ENCODE results near the gene ELL3.
"Not testable (repeated sequence)": the region's sequence is repeated elsewhere in the genome, so short reads cannot be mapped to it uniquely, and the experiment has no call there.

ELL3 gene

DNA sequence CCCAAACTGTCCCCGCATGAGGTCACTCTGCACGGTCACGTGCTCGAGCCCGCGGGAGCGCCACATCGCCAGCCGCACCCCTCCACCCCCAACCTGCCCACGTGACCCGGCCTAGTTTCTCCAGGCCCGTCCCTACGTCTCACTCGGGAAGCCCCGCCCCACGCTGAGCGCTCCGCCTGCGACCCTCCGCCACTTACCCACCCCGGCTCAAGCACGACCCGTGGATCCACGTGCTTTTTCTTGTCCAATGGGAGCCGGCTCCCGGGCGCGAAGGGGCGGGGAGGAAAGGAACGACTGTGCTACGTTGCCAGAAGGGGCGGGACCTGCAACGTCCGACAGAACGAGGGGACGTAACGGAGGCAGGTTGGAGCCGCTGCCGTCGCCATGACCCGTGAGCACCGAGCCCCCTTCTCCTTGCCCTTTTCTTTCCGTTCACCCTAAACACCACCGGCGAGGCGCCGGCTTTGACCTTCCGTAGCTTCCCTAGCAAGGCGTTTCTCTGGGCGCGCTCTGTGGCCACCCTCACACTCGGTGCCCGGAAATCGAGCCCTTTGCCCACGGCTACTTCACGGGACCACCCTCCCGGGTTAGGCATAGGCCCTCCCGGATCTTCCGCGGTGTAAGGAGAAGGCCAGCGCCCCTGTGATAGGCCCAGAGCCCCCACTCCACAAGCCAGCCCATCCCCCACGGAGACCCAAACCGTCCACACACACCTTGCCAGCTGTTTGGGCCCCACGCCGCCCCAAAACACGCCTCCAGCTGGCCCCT lies 15.4 kb upstream of the ELL3 start, which contains the start of gene SERF2:
TSS of gene SERF2 (plus strand) at position 328 of the 768 bp plus-strand sequence. CDS start at position 385, 57 bp downstream.
- DNase-seq: peak; percentile 100

- no peak for DNase-seq
Observed at GRCh38 chr15:43789409-43789808, 12.6 kb upstream of the ELL3 start.

GRCh38 chr15:43779016-43779415 lies 2.2 kb upstream of the ELL3 start:
- no peak for DNase-seq

- DNase-seq: peak; percentile 82
Observed at GRCh38 chr15:43777267-43777914, 625 bp upstream of the ELL3 start.

DNA sequence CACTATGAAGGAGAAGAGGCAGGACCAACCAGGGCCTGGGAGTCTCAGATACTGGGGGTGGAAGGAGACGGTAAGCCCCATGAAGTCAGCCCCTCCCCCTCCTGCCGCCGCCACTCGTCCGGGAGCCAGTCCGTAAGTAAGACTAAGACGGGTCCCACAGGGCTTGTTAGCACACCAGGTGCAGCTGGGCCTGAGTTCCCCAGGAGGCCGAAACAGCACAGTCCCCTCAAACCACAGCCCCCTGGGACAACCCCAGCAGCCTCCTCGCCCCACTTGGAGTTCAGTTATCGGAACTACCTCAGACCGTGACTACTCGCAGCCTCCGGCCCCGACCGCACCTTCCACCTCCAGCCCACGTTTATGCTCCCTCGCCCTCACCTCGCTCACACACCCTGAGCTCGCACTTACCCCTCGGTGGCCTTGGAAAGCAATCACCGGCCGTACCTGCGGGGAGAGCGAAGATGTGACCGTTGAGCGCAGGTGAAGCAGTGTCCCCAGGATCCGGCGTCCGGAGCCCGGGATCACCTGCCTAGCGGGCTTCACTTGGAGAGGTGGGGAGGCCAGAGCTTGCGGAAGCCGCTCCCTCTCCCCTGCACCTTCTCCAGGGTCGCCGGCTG lies 557 bp downstream of the ELL3 start:
- DNase-seq: peak; percentile 22

DNA sequence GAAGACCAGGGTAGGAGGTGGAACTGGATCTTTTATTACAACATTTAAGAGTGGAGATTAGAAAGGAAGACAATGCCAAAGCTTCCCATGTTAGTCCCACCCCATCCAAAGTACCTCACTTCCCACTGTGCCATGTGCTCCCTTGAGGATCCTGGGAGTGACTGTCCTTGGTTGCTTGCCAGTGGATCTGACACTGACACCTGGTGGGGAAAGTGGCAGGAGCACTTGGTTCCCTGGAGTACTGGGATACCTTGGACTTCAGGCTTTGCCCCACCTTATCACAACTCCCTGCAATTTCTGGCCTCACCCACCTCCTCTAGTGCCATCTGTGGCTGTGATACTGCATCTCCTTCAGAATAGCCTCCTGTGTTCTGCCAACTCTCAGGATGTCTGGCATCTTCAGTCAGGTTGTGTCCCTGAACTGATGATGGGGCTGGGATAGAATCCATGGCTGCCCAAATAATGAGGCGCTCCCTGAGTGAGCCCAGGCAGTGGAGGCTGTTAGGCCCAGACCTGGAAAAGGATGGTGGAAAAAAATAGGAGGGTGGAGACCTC lies 1.3 kb downstream of the ELL3 start:
- no peak for DNase-seq

- no peak for DNase-seq
Observed at GRCh38 chr15:43774062-43774461, 2.7 kb downstream of the ELL3 start.

DNA sequence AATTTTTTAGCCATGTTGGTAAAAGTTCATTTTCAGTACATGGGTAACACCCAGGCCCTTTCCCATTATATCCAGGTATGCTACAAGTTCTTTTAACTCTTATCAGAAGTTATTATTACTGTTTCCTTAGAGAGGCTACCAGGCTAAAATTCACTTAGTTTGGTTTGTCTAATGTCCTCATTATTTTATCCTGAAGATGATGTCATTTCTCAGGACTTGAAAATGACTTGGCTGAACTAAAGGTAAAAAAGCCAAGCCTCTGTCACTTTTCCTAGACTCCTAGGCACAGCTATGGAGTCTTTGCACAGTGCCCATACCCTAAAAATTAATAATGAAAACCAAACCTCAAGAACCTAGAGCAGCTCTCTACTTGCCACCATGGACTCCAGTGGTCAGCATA lies 4.1 kb downstream of the ELL3 start:
- DNase-seq: no peak

DNA sequence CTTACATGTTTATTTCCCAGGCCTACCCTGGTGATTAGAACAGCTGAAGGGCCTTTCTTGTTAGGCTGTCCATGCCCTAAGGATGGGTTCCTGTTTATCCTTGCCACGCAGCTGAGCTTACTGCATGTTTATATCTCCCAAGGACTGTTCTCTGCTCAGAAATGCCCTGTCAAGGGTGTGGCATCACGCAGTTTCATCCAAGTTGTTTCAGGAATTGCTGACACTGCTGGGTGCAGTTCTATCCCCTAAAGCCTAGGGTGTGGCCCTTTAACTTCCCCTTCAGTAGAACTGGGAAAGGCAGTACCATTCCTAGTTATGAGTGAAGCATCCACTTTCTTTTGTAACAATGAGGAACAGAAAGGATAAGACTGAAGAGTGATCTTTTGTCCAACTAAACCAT lies 5.0 kb downstream of the ELL3 start:
- DNase-seq: no peak

DNA sequence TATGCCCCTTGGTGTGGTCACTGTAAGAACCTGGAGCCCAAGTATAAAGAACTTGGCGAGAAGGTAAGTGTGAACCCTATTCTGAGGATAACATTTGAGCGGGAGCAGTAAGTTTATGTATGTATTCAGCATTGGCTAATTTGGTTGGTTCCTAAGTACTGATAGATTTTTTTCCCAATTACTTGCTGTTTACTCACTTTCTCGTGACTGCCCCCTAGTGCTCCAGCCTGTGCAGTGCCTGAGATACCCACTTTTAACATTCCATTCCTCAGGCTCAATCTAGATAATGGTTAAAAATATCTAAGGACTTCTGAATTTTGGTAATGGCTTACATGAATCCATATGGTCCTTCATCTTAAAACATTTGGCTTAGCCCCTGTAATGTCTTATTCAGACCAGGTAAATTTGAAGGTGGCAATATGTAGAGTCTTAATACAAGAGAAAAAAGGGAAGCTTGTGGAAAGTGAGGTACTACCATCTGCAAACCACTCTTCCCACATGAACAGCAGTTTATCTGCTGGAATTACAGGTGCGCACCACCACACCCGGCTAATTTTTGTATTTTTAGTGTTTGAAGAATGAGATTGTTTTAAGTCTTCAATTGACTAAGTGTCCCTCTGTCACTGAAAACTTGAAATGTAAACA lies 7.1 kb downstream of the ELL3 start:
- DNase-seq: peak; percentile 76

GRCh38 chr15:43763819-43764446 lies 12.8 kb downstream of the ELL3 start:
- DNase-seq: no peak

- no peak for DNase-seq
Observed at GRCh38 chr15:43762824-43763223, 13.9 kb downstream of the ELL3 start.

GRCh38 chr15:43751885-43752284 lies 24.9 kb downstream of the ELL3 start:
- no peak for DNase-seq

DNA sequence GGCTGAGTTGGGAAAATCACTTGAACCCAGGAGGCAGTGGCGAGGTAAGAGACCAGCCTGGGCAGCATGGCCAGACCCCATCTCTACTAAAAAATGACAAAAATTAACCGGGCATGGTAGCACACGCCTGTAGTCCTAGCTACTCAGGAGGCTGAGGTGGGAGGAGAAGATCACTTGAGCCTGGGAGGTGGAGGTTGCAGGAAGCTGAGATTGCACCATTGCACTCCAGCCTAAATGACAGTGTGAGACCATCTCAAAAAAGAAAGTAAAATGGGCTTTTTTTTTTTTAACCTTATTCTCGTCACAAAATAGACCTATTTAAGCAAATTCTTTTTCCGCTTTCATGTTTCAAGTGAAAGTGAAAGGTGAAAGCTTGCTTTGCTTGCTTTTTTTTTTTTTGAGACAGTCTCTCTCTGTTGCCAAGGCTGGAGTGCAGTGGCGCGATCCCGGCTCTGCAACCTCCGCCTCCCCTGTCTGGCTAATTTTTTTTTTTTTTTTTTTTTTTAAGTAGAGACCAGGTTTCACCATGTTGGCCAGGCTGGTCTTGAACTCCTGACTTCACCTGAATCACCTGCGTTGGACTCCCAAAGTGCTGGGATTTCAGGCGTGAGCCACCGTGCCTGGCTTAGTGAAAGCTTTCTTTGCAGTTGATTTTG lies 26.9 kb downstream of the ELL3 start:
- peak; percentile 54 for DNase-seq

- DNase-seq: no peak
Observed at GRCh38 chr15:43748376-43748775, 28.4 kb downstream of the ELL3 start.

GRCh38 chr15:43746903-43747309 lies 29.9 kb downstream of the ELL3 start:
- peak; percentile 32 for DNase-seq

DNA sequence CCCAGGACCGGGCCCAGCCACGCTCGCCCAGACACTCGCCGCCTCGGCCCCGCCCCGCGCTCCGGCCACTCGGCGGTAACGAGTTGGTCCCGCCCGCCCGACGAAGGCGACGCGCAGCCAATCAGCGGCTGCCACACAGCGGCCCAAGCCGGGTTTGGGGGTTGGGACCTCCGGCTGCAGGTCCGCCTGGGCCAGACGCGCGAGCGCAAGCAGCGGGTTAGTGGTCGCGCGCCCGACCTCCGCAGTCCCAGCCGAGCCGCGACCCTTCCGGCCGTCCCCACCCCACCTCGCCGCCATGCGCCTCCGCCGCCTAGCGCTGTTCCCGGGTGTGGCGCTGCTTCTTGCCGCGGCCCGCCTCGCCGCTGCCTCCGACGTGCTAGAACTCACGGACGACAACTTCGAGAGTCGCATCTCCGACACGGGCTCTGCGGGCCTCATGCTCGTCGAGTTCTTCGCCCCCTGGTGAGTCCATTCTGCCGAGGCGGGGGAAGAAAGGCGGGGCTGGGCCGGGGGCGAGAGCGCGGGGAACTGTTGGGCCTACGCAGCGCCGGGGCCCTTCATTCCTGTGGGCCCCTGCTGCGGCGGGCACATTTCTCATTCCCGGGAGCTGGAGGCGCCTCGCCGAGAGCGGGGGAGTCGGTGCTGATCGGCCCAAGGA lies 30.4 kb downstream of the ELL3 start, which contains the start of gene PDIA3:
TSS of gene PDIA3 (plus strand) at position 194 of the 658 bp plus-strand sequence. CDS start at position 296, 102 bp downstream.
- peak; percentile 86 for DNase-seq

- no peak for DNase-seq
Observed at GRCh38 chr15:43735416-43735815, 41.4 kb downstream of the ELL3 start.

DNA sequence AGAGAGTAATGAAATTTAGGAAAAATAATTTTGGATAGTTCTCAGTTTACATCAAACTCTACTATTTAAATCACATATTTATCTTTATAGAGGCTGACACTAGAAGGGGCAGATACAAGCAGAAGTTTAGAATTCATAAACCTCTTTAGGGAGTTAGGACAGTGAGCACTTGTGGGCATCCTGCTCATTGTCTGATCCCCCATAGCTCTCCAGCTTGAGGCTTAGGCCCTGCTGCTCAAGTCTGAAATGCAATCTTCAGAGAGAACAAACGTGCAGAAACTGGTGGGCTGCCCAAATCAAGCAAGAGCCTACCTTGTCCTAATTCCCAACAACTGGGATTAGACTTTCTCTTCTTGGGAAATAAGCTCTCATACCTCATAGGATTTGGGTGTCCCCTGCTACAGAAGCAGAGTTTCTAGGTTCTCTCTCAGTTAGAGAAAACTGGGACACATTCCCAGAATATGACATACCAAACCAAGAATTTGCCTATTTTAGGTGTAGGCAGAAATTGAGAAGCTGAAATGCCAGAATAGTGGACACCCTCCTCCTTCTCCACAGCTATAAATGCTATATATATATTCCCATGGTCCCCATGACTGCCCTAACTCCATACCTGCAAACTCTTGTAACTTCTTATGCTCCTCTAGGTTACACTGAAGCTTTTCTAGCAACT lies 48.6 kb downstream of the ELL3 start:
- DNase-seq: not testable (repeated sequence)

GRCh38 chr15:43726306-43726705 lies 50.5 kb downstream of the ELL3 start:
- not testable (repeated sequence) for DNase-seq

- DNase-seq: no peak
Observed at GRCh38 chr15:43723151-43723550, 53.6 kb downstream of the ELL3 start.

Data from CD4-positive, alpha-beta T cell treated with Interleukin-6 for 4 hours (primary cell).